ACHN (cell line): ENCODE data around the gene DFFB.
A peak's percentile ranks its signal among the peaks of the same experiment; 100 is the strongest.

Source experiments
- DNase-seq: peaks from one replicate; pipeline ENCODE4 v3.0.0-alpha.2; 2015
- in situ Hi-C: cut with HindIII; loops from 2 replicates; pipeline ENCODE4 v1.10.0; 2017; ENCODE audit warnings: low sequenced_read_pairs, low pct_ligation_motif_present, low pct_unique_long_range_greater_than_20kb

Gene DFFB

GRCh38 chr1:3825356-3825755 lies 31.9 kb upstream of the DFFB start:
- in situ Hi-C loops = no loop called here

GRCh38 chr1:3827813-3828307 lies 29.4 kb upstream of the DFFB start:
- DNase-seq = peak; percentile 37
- in situ Hi-C loops = no loop called here

More at GRCh38 chr1:3825356-3825755, 31.9 kb upstream of the DFFB start:
- no peak for DNase-seq

- in situ Hi-C loops = no loop called here
- DNase-seq = peak; percentile 9
Measured at GRCh38 chr1:3828391-3828790, 28.9 kb upstream of the DFFB start.

- in situ Hi-C loops = no loop called here
Measured at GRCh38 chr1:3831689-3832088, 25.6 kb upstream of the DFFB start.

GRCh38 chr1:3834701-3835100 lies 22.6 kb upstream of the DFFB start:
- in situ Hi-C loops = no loop called here

More at GRCh38 chr1:3831689-3832088, 25.6 kb upstream of the DFFB start:
- DNase-seq = no peak

GRCh38 chr1:3836421-3836820 lies 20.9 kb upstream of the DFFB start:
- no peak for DNase-seq
- in situ Hi-C loops = no loop called here

More at GRCh38 chr1:3834701-3835100, 22.6 kb upstream of the DFFB start:
- DNase-seq = no peak

GRCh38 chr1:3837200-3837599 lies 20.1 kb upstream of the DFFB start:
- in situ Hi-C loops = no loop called here
- DNase-seq = no peak

- in situ Hi-C loops = no loop called here
- DNase-seq = no peak
Measured at GRCh38 chr1:3837685-3838084, 19.6 kb upstream of the DFFB start.

- DNase-seq = no peak
Measured at GRCh38 chr1:3838788-3839187, 18.5 kb upstream of the DFFB start.

GRCh38 chr1:3841491-3841890 lies 15.8 kb upstream of the DFFB start:
- in situ Hi-C loops = no loop called here

More at GRCh38 chr1:3838788-3839187, 18.5 kb upstream of the DFFB start:
- in situ Hi-C loops = no loop called here

GRCh38 chr1:3842912-3843311 lies 14.4 kb upstream of the DFFB start:
- DNase-seq = no peak
- in situ Hi-C loops = no loop called here

More at GRCh38 chr1:3841491-3841890, 15.8 kb upstream of the DFFB start:
- no peak for DNase-seq

GRCh38 chr1:3846541-3846940 lies 10.7 kb upstream of the DFFB start:
- in situ Hi-C loops = no loop called here
- DNase-seq = no peak

- in situ Hi-C loops = no loop called here
- no peak for DNase-seq
Measured at GRCh38 chr1:3847081-3847480, 10.2 kb upstream of the DFFB start.

GRCh38 chr1:3850857-3851256 lies 6.4 kb upstream of the DFFB start:
- in situ Hi-C loops = no loop called here
- DNase-seq = no peak

GRCh38 chr1:3851292-3851691 lies 6.0 kb upstream of the DFFB start:
- no peak for DNase-seq
- in situ Hi-C loops = no loop called here

GRCh38 chr1:3852091-3852490 lies 5.2 kb upstream of the DFFB start:
- in situ Hi-C loops = no loop called here
- DNase-seq = no peak

GRCh38 chr1:3852711-3853485 lies 4.4 kb upstream of the DFFB start:
- no peak for DNase-seq
- in situ Hi-C loops = no loop called here

- no peak for DNase-seq
- in situ Hi-C loops = no loop called here
Measured at GRCh38 chr1:3857791-3858129, 484 bp downstream of the DFFB start.

GRCh38 chr1:3858231-3858981 lies 1.1 kb downstream of the DFFB start:
- peak; percentile 8 for DNase-seq
- in situ Hi-C loops = no loop called here
